GM18907 (cell line): ENCODE measurements around the gene UBALD2.

ENCODE experiments used
- ATAC-seq: cut with Tn5 transposase; IDR thresholded peaks from one replicate; pipeline ENCODE4 v1.9.1; 2021; ENCODE audit warnings: mild to moderate bottlenecking, moderate library complexity; ENCODE audit not compliant: unreplicated experiment

Gene UBALD2

DNA sequence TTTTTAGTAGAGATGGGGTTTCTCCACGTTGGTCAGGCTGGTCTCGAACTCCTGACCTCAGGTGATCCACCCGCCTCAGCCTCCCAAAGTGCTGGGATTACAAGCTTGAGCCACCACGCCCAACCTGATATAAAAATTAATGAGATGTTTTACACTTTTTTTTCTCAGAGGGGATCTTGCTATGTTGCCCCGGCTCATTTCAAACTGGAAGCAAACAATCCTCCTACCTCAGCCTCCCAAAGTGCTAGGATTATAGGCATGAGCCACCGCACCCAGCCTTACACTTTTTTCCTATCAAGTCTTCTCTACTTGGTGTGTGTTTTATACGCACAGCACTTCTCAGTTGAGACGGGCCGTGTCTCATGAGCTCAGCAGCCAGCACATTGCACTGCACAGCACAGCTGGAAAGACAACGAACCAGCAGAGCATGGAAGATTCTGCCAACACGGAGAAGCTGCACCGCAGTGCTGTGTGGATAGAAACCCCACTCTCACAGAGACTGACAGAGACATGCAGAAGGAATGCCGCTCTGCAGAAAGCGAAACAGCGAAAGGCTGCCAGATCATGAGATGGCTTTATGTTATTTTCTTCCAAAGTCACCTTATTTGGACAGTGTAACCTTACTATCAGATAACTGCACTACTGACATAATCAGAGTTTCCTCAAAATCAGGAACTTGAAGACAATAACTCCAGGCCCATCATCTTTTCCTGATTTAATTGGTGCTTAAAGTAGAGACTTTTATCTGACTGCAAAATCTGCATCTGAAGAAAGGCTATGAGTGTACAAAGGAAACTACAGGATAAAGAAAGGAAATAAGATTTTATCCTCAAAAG lies 49.5 kb downstream of the UBALD2 start:
- no peak for ATAC-seq

DNA sequence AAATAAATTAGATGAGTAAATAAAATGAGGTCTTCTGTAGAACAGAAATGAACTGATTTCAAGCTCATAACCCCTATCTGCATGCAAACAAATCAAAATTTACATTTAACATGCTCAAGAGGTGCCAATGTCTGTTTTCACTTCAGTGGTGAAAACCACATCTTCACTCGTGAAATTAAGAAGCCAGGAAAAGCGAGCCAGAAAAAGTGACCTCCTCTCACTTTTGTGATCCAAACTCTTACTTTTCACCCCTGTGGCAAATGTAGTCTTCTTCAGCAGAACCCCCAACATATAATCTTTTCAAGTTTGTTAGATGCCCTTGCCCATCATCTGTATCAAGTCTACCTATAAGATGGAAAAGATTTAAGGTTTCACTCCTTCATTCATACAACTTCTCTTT lies 52.4 kb downstream of the UBALD2 start:
- ATAC-seq = no peak

DNA sequence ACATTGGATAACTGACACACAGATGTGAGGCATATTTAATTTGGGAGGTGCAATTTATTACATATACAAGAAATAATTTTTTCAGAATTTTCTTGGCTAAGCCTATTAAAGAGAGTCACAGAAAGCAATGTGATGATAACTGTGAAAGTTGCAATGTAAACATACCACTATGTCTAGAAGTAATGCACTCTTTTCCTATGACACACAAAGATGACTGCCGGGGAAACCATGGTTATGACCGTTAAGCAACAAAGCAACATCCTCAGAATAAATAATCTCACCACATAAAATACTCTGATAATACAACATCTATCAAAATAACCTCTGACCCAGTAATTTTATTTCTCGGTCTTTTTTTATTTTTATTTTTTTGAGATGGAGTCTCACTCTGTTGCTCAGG lies 53.4 kb downstream of the UBALD2 start:
- no peak for ATAC-seq
